AML-193 (cell line): Measurements from ENCODE around the gene NOTCH1.
A peak's percentile ranks its signal among the peaks of the same experiment; 100 is the strongest.
"Not testable (repeated sequence)": the region's sequence is repeated elsewhere in the genome, so short reads cannot be mapped to it uniquely, and the experiment has no call there.

ENCODE experiments used
- DNase-seq, 2 experiments: peaks; one replicate each; lab custom pipeline; 2025; lab: John Stamatoyannopoulos, UW

NOTCH1 gene

GRCh38 chr9:136564379-136564988 is 18.6 kb upstream of the NOTCH1 start:
- DNase-seq, result peak; percentile 79 to 80

GRCh38 chr9:136563646-136564325 is 17.9 kb upstream of the NOTCH1 start:
- no peak for DNase-seq

- DNase-seq, result no peak
These were observed 17.1 kb upstream of the NOTCH1 start for GRCh38 chr9:136562746-136563495.

GRCh38 chr9:136561779-136562178 is 15.9 kb upstream of the NOTCH1 start:
- DNase-seq, result no peak

GRCh38 chr9:136560586-136560985 is 14.7 kb upstream of the NOTCH1 start:
- no peak for DNase-seq

GRCh38 chr9:136559371-136559770 is 13.5 kb upstream of the NOTCH1 start:
- not testable (repeated sequence) for DNase-seq

GRCh38 chr9:136558846-136559245 is 13.0 kb upstream of the NOTCH1 start:
- DNase-seq, result not testable (repeated sequence)

GRCh38 chr9:136558373-136558772 is 12.5 kb upstream of the NOTCH1 start:
- DNase-seq, result peak; percentile 46 to 67

- no peak for DNase-seq
These were observed 11.2 kb upstream of the NOTCH1 start for GRCh38 chr9:136557036-136557435.

GRCh38 chr9:136556166-136556565 is 10.3 kb upstream of the NOTCH1 start:
- DNase-seq, result no peak

- no peak for DNase-seq
These were observed 9.0 kb upstream of the NOTCH1 start for GRCh38 chr9:136554870-136555269.

- no peak for DNase-seq
These were observed 7.7 kb upstream of the NOTCH1 start for GRCh38 chr9:136553581-136553980.

- DNase-seq, result peak in 1 of 2 experiments; percentile 7
These were observed 6.4 kb upstream of the NOTCH1 start for GRCh38 chr9:136552117-136552703.

- DNase-seq, result no peak
These were observed 5.7 kb upstream of the NOTCH1 start for GRCh38 chr9:136551401-136552116.

GRCh38 chr9:136550439-136551289 is 4.8 kb upstream of the NOTCH1 start:
- no peak for DNase-seq

GRCh38 chr9:136549010-136549980 is 3.4 kb upstream of the NOTCH1 start:
- no peak for DNase-seq

- no peak for DNase-seq
These were observed 1.8 kb upstream of the NOTCH1 start for GRCh38 chr9:136547508-136548215.

- peak in 1 of 2 experiments; percentile 31 for DNase-seq
These were observed 1.1 kb upstream of the NOTCH1 start for GRCh38 chr9:136546697-136547501.

GRCh38 chr9:136545692-136545964 is 220 bp downstream of the NOTCH1 start:
- no peak for DNase-seq
